Ramos (cell line): Measurements from ENCODE around the gene OR4C6.

Experiments
- in situ Hi-C: fragments of 300-500 bp; cut with MboI; formaldehyde crosslinking; loops from one replicate; pipeline ENCODE4 v1.14.3; 2022; ENCODE audit warnings: low sequenced_read_pairs; ENCODE audit not compliant: unreplicated experiment

OR4C6 gene

GRCh38 chr11:55661901-55662300, at the start of gene OR4C6:
Gene OR4C6 (plus strand): TSS chr11:55662201. CDS start chr11:55665167, 2,966 bp downstream.
- in situ Hi-C loops, result no loop called here

- in situ Hi-C loops, result no loop called here
Measured at GRCh38 chr11:55624531-55624930, 37.5 kb upstream of the OR4C6 start.

- in situ Hi-C loops, result no loop called here
Measured at GRCh38 chr11:55634813-55635212, 27.2 kb upstream of the OR4C6 start, which contains the start of gene OR4P4. Gene OR4P4 (plus strand): TSS chr11:55635113.

- in situ Hi-C loops, result no loop called here
Measured at GRCh38 chr11:55648027-55648426, 14.0 kb upstream of the OR4C6 start, which contains the start of gene OR4S2. Gene OR4S2 (plus strand): TSS chr11:55648327. CDS start chr11:55650904, 2,577 bp downstream.

GRCh38 chr11:55652560-55652959, 9.4 kb upstream of the OR4C6 start:
- in situ Hi-C loops, result no loop called here

- in situ Hi-C loops, result no loop called here
Measured at GRCh38 chr11:55655096-55655495, 6.9 kb upstream of the OR4C6 start.

- in situ Hi-C loops, result no loop called here
Measured at GRCh38 chr11:55658031-55658573, 3.9 kb upstream of the OR4C6 start.

- in situ Hi-C loops, result no loop called here
Measured at GRCh38 chr11:55658608-55659007, 3.4 kb upstream of the OR4C6 start.

GRCh38 chr11:55669376-55669775, 7.4 kb downstream of the OR4C6 start:
- in situ Hi-C loops, result no loop called here

- in situ Hi-C loops, result no loop called here
Measured at GRCh38 chr11:55673860-55674259, 11.9 kb downstream of the OR4C6 start.

GRCh38 chr11:55697817-55698216, 35.8 kb downstream of the OR4C6 start:
- in situ Hi-C loops, result no loop called here

- in situ Hi-C loops, result loop anchor here (25.0 kb wide), 1 partner anchor 1086 kb away; no protein-coding TSS in a partner anchor
Measured at GRCh38 chr11:55701429-55701828, 39.4 kb downstream of the OR4C6 start.

- in situ Hi-C loops, result loop anchor here (25.0 kb wide), 1 partner anchor 1080 kb away; no protein-coding TSS in a partner anchor
Measured at GRCh38 chr11:55707029-55707428, 45.0 kb downstream of the OR4C6 start.

GRCh38 chr11:55714982-55715888, 53.2 kb downstream of the OR4C6 start:
- in situ Hi-C loops, result loop anchor here (25.0 kb wide), 1 partner anchor 1072 kb away; no protein-coding TSS in a partner anchor
